ENCODE data around the gene MGRN1. TPM values are rescaled to one million over a fixed set of nuclear protein-coding genes. Genes with fewer than 3 reads are reported as not detected.
"Not testable (repeated sequence)": the region's sequence is repeated elsewhere in the genome, so short reads cannot be mapped to it uniquely, and the experiment has no call there.

MGRN1 gene
- polyA plus RNA-seq, 12 donors, result 25.3 to 60.5 (median 33.1) TPM; not detected in 1

- no peak for DNase-seq
Observed at GRCh38 chr16:4724661-4725270, 100.1 kb downstream of the MGRN1 start.

- DNase-seq, result no peak
Observed at GRCh38 chr16:4726616-4727015, 102.0 kb downstream of the MGRN1 start.

- DNase-seq, result no peak
Observed at GRCh38 chr16:4728676-4729075, 104.0 kb downstream of the MGRN1 start.

GRCh38 chr16:4729876-4730275 lies 105.2 kb downstream of the MGRN1 start:
- DNase-seq, result no peak

- no peak for DNase-seq
Observed at GRCh38 chr16:4733211-4733742, 108.7 kb downstream of the MGRN1 start.

- no peak for DNase-seq
Observed at GRCh38 chr16:4733747-4734062, 109.1 kb downstream of the MGRN1 start.

GRCh38 chr16:4734063-4734729 lies 109.6 kb downstream of the MGRN1 start, which contains the start of the genes ANKS3 and DNAAF8:
TSS of gene ANKS3 (minus strand) at chr16:4734271. CDS start at chr16:4730149, 4,122 bp downstream.
TSS of gene DNAAF8 (plus strand) at chr16:4734537. CDS start at chr16:4736515, 1,978 bp downstream.
- peak; percentile 95 for DNase-seq

- peak; percentile 88 for DNase-seq
Observed at GRCh38 chr16:4734730-4735535, 110.3 kb downstream of the MGRN1 start.

GRCh38 chr16:4736546-4736945 lies 111.9 kb downstream of the MGRN1 start:
- DNase-seq, result no peak

- DNase-seq, result no peak
Observed at GRCh38 chr16:4737545-4737944, 112.9 kb downstream of the MGRN1 start.

GRCh38 chr16:4738370-4738769 lies 113.7 kb downstream of the MGRN1 start:
- DNase-seq, result not testable (repeated sequence)

Other genes with a start within 250 kb of the MGRN1 start
- gene CORO7, start 208.2 kb upstream of the MGRN1 start, polyA plus RNA-seq (ENCODE audit: insufficient read length in 12 of 12), result 10 to 100 TPM in 11 of 12 donors, not detected in 1; 15.7 to 26.2 (median 20.7) TPM
- 10 to 100 TPM in 11 of 12 donors, not detected in 1; 24.7 to 31.6 (median 29.0) TPM for gene DNAJA3, start 199.0 kb upstream of the MGRN1 start, polyA plus RNA-seq (ENCODE audit: insufficient read length in 12 of 12)
- 10 to 100 TPM in 10 of 12 donors, not detected in 2; 11.0 to 36.3 (median 14.7) TPM for gene NMRAL1, start 150.2 kb upstream of the MGRN1 start, polyA plus RNA-seq (ENCODE audit: insufficient read length in 12 of 12)
- 10 to 100 TPM in 11 of 12 donors, not detected in 1; 30.4 to 52.1 (median 37.3) TPM for gene HMOX2, start 148.4 kb upstream of the MGRN1 start, polyA plus RNA-seq (ENCODE audit: insufficient read length in 12 of 12)
- gene CDIP1, start 86.1 kb upstream of the MGRN1 start, polyA plus RNA-seq (ENCODE audit: insufficient read length in 12 of 12), result 10 to 100 TPM in 11 of 12 donors, not detected in 1; 24.5 to 52.4 (median 34.6) TPM
- 1 to 10 TPM in 1 of 12 donors, under 1 TPM in 9, not detected in 2; 0.32 to 1.1 (median 0.57) TPM for gene C16orf96, start 68.5 kb upstream of the MGRN1 start, polyA plus RNA-seq (ENCODE audit: insufficient read length in 12 of 12)
- 10 to 100 TPM in 11 of 12 donors, not detected in 1; 11.2 to 44.0 (median 15.0) TPM for gene UBALD1, start 9.9 kb upstream of the MGRN1 start, polyA plus RNA-seq (ENCODE audit: insufficient read length in 12 of 12)
- 10 to 100 TPM in 11 of 12 donors, not detected in 1; 13.6 to 55.0 (median 21.2) TPM for gene NUDT16L1, start 68.7 kb downstream of the MGRN1 start, polyA plus RNA-seq (ENCODE audit: insufficient read length in 12 of 12)
- gene ANKS3, start 109.4 kb downstream of the MGRN1 start, polyA plus RNA-seq (ENCODE audit: insufficient read length in 12 of 12), result 10 to 100 TPM in 9 of 12 donors, 1 to 10 TPM in 2, not detected in 1; 8.3 to 20.2 (median 12.7) TPM
- gene DNAAF8, start 109.7 kb downstream of the MGRN1 start, polyA plus RNA-seq (ENCODE audit: insufficient read length in 12 of 12), result 10 to 100 TPM in 1 of 12 donors, 1 to 10 TPM in 4, under 1 TPM in 6, not detected in 1; 0.78 to 13.1 (median 0.99) TPM
- 10 to 100 TPM in 4 of 12 donors, 1 to 10 TPM in 7, not detected in 1; 6.6 to 13.9 (median 9.8) TPM for gene ZNF500, start 142.3 kb downstream of the MGRN1 start, polyA plus RNA-seq (ENCODE audit: insufficient read length in 12 of 12)
- gene SEPTIN12, start 163.5 kb downstream of the MGRN1 start, polyA plus RNA-seq (ENCODE audit: insufficient read length in 12 of 12), result 10 to 100 TPM in 1 of 12 donors, not detected in 11; 14.2 TPM
- 1 to 10 TPM in 2 of 12 donors, under 1 TPM in 3, not detected in 7; 0.21 to 1.2 (median 0.36) TPM for gene SMIM22, start 170.5 kb downstream of the MGRN1 start, polyA plus RNA-seq (ENCODE audit: insufficient read length in 12 of 12)
- gene ROGDI, start 177.8 kb downstream of the MGRN1 start, polyA plus RNA-seq (ENCODE audit: insufficient read length in 12 of 12), result 10 to 100 TPM in 9 of 12 donors, 1 to 10 TPM in 2, not detected in 1; 7.7 to 27.6 (median 11.2) TPM
- gene GLYR1, start 222.5 kb downstream of the MGRN1 start, polyA plus RNA-seq (ENCODE audit: insufficient read length in 12 of 12), result 10 to 100 TPM in 11 of 12 donors, not detected in 1; 47.7 to 64.0 (median 56.2) TPM
- gene UBN1, start 222.7 kb downstream of the MGRN1 start, polyA plus RNA-seq (ENCODE audit: insufficient read length in 12 of 12), result 10 to 100 TPM in 11 of 12 donors, not detected in 1; 16.7 to 28.9 (median 19.7) TPM

Measured in muscle of arm (tissue), 12 donors.